Measurements from ENCODE around the gene DKK3.

DNA sequence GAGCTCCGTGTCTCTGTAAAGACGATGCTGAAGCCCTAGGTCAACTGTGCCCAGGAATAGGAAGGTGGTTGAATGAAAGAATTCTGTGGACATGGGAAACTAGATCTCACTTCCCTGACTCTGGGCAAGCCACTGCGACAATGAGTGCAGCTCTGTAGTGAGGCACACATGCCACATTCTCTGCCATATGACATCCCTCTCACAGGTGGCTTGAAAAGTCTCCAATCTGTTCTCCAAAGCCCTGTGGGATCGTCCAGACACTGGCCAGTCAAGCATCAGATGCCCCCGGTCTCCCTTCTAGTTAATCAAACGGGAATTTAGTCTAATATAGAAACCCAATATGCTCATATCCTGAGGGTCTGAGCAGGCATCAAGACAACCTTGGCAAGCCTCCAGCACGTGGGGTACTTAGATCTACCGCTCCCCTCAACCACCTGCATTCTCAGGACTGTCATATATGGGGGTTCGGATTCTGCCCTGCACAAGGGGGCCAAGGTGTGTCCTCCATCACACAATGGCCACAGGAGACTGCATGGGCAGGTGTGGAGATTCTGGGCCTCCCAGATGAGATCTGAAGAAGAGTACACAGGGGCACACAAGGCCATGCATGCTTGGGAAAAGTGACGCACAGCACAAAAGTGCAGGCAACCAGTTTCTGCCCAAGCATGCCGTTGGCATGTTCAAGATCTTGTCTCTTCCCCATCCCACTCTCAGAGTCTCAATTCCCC lies 11.9 kb downstream of the DKK3 start:
- TF ChIP-seq, protein P1, sequence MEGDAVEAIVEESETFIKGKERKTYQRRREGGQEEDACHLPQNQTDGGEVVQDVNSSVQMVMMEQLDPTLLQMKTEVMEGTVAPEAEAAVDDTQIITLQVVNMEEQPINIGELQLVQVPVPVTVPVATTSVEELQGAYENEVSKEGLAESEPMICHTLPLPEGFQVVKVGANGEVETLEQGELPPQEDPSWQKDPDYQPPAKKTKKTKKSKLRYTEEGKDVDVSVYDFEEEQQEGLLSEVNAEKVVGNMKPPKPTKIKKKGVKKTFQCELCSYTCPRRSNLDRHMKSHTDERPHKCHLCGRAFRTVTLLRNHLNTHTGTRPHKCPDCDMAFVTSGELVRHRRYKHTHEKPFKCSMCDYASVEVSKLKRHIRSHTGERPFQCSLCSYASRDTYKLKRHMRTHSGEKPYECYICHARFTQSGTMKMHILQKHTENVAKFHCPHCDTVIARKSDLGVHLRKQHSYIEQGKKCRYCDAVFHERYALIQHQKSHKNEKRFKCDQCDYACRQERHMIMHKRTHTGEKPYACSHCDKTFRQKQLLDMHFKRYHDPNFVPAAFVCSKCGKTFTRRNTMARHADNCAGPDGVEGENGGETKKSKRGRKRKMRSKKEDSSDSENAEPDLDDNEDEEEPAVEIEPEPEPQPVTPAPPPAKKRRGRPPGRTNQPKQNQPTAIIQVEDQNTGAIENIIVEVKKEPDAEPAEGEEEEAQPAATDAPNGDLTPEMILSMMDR (IDR thresholded peaks at IDR 0.05), result no peak
- no peak for TF ChIP-seq EZH2 (IDR thresholded peaks at IDR 0.05)
- TF ChIP-seq EZH2phosphoT487 (IDR thresholded peaks at IDR 0.05), result no peak

Data from neural progenitor cell (in vitro differentiated cells).